ENCODE results near the gene KCNG3.
"Not testable (repeated sequence)": the region's sequence is repeated elsewhere in the genome, so short reads cannot be mapped to it uniquely, and the experiment has no call there.

KCNG3 gene

DNA sequence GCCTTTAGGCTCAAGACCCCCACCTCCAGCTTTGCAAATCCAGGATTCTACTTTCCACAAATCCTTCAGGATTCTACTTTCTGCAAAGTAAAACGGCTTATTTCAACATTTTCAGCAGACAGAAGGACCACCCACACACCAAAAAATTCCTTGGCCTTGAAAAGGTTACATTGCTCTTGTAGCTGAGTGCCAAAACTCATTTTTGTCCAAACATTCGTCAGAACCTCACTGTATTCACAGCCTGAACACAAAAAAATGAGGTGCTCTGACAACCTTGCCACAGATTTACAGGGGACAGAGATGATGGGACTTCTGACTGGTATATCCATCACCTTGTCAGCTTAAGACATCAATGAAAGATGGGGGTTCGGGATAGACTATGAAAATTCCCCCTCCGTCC, 69.7 kb downstream of the KCNG3 start:
- no peak for DNase-seq

DNA sequence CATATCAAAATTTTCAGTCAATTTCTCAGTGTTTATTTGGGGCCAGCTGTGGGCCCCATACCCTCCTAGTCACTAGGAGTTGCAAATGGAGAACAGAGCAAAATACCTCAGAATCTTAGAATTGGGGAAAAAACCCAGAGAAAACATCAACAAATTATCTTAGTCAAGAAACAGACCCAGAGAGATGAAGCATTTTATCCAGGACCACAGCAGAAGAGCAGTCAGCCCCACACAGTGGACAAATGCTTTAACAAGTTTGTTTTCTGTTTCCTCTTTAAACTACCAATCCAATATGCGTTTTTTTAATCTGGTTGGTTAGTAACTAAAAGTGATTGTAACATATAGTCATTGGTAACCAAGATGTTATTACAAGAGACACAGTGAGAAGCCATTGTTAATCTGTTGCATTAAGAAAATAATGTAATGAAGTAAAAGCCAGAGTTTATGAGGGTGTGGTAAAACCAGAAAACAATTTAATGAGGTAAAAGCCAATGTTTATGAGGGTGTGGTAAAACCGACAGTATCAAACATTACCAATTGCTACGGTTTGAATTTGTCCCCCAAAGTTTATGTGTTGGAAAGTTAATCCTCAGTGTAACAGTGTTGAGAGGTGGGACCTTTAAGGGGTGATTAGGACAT, 72.1 kb downstream of the KCNG3 start:
- DNase-seq: no peak

GRCh38 chr2:42421157-42421485, 72.7 kb downstream of the KCNG3 start:
- no peak for DNase-seq

DNA sequence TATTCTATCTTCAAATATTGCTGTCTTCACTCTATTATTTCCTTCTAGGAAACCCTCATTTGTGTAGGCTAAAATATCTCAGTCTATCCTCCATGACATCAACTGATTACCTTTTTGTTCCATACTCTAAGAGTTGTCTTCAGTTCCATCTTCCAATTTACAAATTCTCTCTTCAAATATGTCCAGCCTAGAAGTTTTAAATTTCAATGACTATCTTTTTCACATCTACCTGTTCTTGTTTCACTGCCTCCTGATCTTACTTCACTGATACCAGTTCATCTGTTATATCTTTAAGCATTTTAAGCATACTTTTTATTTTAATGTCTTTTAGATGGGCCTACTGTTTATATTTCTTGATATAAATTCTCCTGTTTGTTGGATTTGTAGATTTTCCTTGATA, 79.1 kb downstream of the KCNG3 start:
- DNase-seq: no peak

DNA sequence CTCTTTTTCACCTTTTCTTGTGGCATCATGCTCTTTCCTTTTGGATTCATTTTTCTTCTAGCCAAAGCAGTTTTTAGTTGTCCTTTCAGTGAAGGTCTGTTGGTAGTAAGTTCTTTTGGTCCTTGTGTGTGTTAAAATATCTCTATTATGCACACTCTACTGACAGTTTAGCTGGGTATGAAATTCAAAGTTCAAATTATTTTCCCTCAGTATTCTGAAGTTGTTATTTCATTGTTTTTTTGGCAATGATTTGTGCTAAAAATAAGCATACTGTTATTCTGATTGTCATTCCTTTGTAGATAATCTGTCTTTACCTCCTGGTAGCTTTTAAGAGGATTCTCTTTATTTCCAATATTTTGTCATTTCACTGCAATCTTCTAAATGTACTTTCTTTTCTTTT, 79.6 kb downstream of the KCNG3 start:
- DNase-seq: no peak

GRCh38 chr2:42410742-42411514, 82.9 kb downstream of the KCNG3 start:
- DNase-seq: no peak

DNA sequence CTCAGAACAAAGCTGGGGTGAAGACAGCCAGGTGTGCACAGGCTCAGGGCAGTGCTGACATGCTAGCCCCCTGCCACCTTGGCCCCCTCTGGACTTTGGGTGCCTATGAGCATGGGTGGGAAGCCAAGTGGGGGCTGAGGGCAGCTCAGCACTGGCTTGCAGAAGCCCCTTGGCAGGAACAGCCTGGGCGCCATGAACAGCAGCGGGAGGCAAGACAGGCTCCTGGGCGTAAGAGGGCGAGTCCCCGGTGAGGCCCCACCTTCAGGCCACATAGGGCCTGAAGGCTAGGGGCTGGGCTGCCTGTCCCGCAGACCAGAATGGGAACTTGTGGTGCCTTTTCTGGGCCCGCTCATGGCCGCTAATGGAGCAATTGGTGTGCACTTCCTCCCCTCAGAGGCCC, 85.8 kb downstream of the KCNG3 start:
- DNase-seq: no peak

DNA sequence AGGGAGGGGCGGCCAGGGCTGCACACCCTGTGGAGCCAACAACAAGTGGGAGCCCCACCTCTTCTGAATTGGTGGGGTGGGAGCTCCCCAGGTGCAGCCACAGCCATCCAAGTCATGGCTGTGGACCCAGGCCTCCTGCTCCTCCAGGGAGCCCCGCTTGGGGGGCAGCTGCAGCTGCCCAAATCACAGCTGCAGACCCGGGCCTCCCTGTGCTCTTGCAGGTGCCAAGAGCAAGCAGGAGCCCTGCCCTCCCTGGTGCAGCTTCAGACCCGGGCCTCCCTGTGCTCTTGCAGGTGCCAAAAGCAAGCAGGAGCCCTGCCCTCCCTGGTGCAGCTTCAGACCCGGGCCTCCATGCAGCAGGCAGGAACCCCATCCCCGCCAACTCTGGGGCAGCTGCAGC, 86.3 kb downstream of the KCNG3 start:
- DNase-seq: no peak

- no peak for DNase-seq
Measured at GRCh38 chr2:42404676-42405075, 89.1 kb downstream of the KCNG3 start.

DNA sequence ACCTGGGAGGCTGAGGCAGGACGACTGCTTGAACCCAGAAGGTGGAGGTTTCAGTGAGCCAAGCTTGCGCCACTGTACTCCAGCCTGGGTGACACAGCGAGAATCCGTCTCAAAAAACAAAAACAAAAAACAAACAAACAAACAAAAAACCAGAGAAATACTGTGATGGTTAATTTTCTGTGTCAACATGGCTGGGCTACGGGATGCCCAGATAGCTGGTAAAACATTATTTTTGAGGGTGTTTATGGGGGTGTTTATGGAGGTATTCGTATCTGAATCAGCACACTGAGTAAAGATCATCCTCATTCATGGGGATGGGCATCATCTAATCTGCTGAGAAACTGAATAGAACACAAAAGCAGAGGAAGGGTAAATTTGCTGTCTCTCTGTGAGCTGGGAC, 92.0 kb downstream of the KCNG3 start:
- no peak for DNase-seq

DNA sequence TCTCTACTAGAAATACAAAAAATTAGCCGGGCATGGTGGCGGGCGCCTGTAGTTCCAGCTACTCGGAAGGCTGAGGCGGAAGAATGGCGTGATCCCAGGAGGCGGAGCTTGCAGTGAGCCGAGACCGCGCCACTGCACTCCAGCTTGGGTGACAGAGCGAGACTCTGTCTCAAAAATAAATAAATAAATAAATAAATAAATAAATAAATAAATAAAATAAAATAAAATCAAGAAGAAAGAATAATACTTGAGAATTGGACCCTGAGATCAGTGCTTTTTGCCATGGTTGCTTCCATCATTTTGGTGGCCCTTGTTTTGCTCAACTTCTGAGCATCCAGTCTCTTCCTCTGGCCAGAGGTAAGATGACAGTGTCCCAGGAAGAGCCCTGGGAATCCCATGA, 95.7 kb downstream of the KCNG3 start:
- not testable (repeated sequence) for DNase-seq

GRCh38 chr2:42393320-42393719, 100.5 kb downstream of the KCNG3 start:
- not testable (repeated sequence) for DNase-seq

DNA sequence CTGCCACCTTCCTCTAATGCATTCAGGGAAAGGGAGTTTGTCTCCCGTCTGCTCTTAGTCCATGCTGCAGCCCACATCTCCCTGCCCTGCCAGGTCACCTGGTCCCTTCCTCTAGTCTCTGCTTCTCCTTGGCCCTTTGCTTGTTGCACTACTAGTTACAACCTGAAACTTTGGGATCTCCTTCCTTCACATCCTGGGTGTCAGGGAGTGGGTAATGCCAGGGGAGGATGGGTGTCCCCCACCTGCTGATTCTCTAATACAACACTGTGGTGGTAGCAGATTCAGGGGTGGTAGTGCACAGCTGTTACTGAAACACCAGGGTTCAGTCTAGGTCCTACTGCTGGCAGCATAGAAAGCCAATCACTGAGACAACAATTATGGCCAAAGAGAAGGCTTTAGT, 101.6 kb downstream of the KCNG3 start:
- DNase-seq: no peak
